Measurements from ENCODE around the gene SMIM43.
"Not testable (repeated sequence)": the region's sequence is repeated elsewhere in the genome, so short reads cannot be mapped to it uniquely, and the experiment has no call there.

Gene SMIM43

DNA sequence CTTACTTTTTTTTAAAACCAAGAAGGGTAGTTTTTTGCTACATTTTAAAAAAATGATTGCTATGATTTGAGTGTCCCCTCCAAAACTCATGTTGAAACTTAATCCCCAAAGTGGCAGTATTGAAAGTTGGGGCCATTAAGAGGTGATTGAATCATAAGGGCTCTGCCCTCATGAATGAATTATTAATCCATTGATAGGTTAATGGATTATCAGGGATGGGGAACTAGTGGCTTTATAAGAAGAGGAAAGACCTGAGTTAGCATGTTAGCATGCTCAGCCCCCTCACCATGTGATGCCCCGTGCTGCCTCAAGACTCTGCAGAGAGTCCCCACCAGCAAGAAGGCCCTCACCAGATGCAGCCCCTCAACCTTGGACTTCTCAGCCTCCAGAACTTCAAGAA lies 31.0 kb downstream of the SMIM43 start:
- DNase-seq = no peak

GRCh38 chr4:121729753-121730152 lies 35.2 kb downstream of the SMIM43 start:
- DNase-seq = not testable (repeated sequence)

- DNase-seq = no peak
These were observed 36.2 kb downstream of the SMIM43 start for GRCh38 chr4:121728798-121729226.

DNA sequence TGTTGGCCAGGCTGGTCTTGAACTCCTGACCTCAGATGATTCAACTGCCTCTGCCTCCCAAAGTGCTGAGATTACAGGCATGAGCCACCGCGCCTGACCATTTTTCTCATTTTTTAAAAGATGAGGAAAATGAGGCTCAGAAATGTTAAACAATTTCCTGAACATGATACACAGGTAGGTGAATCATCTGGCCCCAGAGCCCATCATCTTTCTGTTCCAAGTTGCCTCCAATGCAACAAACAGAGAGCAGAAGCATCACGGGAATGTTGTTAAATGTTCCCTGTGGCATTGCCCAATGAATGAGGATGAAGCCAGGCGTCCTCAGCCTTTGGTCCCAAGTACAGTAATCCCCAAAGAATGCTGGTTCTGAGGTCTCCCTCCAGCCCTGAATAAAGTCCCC lies 36.9 kb downstream of the SMIM43 start:
- DNase-seq = no peak

DNA sequence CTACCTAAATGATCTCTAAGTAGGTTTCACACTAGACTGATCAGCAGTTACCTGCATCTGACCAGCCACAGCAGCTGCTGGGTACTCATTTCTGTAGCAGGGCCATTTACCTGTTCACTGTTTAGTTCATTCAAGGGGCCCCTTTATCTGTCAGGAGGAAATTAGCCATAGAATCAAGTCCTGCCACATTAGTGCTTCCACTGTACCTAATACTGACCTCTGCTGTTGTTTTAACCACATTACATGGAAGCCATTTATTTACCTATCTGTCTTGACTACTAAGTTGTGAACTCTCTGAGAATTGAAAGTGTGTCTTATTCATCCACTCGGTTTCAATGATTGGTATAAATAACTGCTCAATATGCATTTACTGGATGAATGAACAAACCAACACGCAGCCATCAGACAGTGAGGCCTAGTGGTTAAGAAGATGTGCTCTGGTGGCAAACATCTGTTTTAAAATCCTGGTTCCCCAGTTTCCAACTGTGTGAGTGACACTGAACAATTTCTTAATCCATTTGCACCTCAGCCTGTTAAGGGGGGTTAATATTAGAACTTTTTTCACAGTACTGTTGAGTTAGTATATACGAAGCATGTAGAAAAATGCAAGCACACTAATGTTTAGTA lies 38.2 kb downstream of the SMIM43 start:
- peak; percentile 28 for DNase-seq

- no peak for DNase-seq
These were observed 40.3 kb downstream of the SMIM43 start for GRCh38 chr4:121724671-121725070.

GRCh38 chr4:121721700-121722099 lies 43.3 kb downstream of the SMIM43 start:
- DNase-seq = no peak

GRCh38 chr4:121720109-121720508 lies 44.9 kb downstream of the SMIM43 start:
- no peak for DNase-seq

- no peak for DNase-seq
These were observed 47.2 kb downstream of the SMIM43 start for GRCh38 chr4:121717680-121718237.

- DNase-seq = no peak
These were observed 50.4 kb downstream of the SMIM43 start for GRCh38 chr4:121714548-121714947.

DNA sequence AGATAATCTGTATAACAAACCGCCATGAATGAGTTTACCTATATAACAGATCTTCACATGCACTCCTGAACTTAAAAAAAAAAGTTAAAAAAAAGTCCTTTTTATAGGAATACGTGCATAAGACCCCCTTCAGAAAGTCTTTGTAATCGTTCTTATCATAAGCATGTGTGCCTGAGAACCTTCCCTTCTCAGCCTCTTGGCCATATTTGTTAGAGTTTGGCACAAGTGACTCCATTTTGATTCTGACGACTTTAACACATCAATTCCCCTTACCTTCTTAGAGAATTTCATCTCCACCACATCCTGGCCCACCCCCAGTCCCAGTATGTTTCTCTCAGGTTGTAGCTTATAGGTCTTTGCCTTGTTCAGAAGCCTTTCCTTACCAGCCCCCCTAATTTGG lies 52.2 kb downstream of the SMIM43 start:
- no peak for DNase-seq

DNA sequence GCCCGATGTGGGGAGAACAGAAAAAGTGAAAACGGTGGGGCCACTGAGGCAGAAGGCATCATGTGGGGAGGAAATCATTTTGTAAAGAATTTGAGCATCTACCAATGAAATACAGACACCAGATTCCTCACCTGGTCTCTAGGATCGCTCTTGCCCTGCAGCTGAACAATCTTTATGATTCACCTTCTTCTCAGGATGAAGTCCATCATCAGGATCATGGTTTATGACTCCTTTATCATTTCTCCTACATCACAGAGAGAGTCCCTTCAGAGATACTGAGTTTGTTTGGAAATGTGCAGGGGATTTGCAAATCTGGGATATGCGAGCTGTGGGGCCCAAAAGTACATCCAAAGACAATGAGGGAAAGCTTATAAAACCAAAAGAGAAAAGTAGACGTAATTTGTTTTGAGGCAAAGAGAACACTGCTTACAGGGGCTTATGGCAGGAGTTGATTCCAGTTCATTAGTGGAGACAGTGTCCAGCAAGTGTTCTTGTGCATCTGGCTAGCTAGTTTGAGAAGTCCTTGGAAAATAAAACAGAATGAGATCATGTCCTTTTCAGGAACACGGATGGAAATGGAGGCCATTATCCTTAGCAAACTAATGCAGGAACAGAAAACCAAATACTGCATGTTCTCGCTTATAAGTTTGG lies 52.8 kb downstream of the SMIM43 start:
- DNase-seq = no peak

- DNase-seq = peak; percentile 88
These were observed 53.5 kb downstream of the SMIM43 start for GRCh38 chr4:121711263-121712000.

GRCh38 chr4:121709766-121710405 lies 55.1 kb downstream of the SMIM43 start:
- DNase-seq = no peak
